Left ventricle myocardium inferior (tissue), 1 donor: Measurements from ENCODE around the gene EFEMP2. TPM values are rescaled to one million over a fixed set of nuclear protein-coding genes. Genes with fewer than 3 reads are reported as not detected.
A peak's percentile ranks its signal among the peaks of the same experiment; 100 is the strongest.

Experiments
- DNase-seq: peaks from one replicate; pipeline ENCODE4 v3.0.0-alpha.2; 2020
- H3K27ac ChIP-seq: fragments of 200-600 bp; replicated peaks from 2 replicates; pipeline ENCODE4 v1.8.0; 2021
- H3K27me3 ChIP-seq: fragments of 200-600 bp; 2 replicates; pipeline ENCODE4 v1.8.0; 2021; ENCODE audit warnings: low read depth
- H3K36me3 ChIP-seq: fragments of 200-600 bp; 2 replicates; pipeline ENCODE4 v1.8.0; 2021
- H3K4me1 ChIP-seq: fragments of 200-600 bp; 2 replicates; pipeline ENCODE4 v1.8.0; 2021
- H3K4me3 ChIP-seq: fragments of 200-600 bp; 2 replicates; pipeline ENCODE4 v1.8.0; 2021; ENCODE audit warnings: mild to moderate bottlenecking, moderate library complexity
- H3K9me3 ChIP-seq: fragments of 200-600 bp; replicated peaks from 2 replicates; pipeline ENCODE4 v1.8.0; 2021
- intact Hi-C: fragments of 100-400 bp; cut with micrococcal nuclease; formaldehyde crosslinking; loops from one replicate; pipeline ENCODE4 v1.11.0; 2022
- total RNA-seq: library from RNA; stranded (reverse); fragmentation: NEBNext Ultra II Directional; extraction: Animal tissue kit (Norgen Biotek cat#: 25700); gene quantifications from one replicate; pipeline ENCODE4 v1.2.1, GENCODE V29; 2021
- TF ChIP-seq, protein P1 (sequence below): fragments of 200-600 bp; IDR thresholded peaks from 2 replicates; pipeline ENCODE4 v1.8.0; 2021; ENCODE audit warnings: antibody characterized with exemption, mild to moderate bottlenecking, borderline replicate concordance
- donor health status: DM: no; HTN: yes; CAD: no; lungs with severe emphysema.

EFEMP2 gene
- total RNA-seq, 1 donor from 2014 or later: 85.1 TPM

DNA sequence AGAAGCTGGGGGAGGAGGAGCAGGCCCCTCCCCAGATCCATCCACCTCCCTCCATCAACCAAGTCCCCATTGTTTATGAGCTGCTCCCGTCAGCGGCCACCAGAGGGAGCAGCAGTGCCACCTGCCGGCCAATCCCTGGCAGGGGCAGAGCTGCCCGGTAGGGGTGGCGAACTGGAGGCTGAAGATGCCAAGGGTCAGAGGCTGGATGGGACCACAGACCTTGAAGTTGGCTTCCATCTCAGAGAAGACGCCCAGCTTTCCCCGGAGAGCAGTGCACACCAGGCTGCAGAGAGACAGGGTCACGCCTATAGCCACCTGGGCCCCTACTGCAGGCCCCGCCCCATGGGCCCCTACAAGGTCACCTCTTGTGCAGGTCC, 12.1 kb upstream of the EFEMP2 start:
- Histone ChIP-seq H3K27me3 (no peaks in the 10 kb centered on the region), H3K4me3 (no peak overlapping the region), H3K27ac (no peak overlapping the region), H3K4me1 (peaks cover 45% of the 10 kb centered on the region), H3K36me3 (peaks cover 44% of the 10 kb centered on the region), H3K9me3 (no peaks in the 10 kb centered on the region)
- DNase-seq: peak; percentile 78
- intact Hi-C loops: loop anchor here (10.0 kb wide), 1 partner anchor 110 kb away; no protein-coding TSS in a partner anchor
- TF ChIP-seq, protein P1, sequence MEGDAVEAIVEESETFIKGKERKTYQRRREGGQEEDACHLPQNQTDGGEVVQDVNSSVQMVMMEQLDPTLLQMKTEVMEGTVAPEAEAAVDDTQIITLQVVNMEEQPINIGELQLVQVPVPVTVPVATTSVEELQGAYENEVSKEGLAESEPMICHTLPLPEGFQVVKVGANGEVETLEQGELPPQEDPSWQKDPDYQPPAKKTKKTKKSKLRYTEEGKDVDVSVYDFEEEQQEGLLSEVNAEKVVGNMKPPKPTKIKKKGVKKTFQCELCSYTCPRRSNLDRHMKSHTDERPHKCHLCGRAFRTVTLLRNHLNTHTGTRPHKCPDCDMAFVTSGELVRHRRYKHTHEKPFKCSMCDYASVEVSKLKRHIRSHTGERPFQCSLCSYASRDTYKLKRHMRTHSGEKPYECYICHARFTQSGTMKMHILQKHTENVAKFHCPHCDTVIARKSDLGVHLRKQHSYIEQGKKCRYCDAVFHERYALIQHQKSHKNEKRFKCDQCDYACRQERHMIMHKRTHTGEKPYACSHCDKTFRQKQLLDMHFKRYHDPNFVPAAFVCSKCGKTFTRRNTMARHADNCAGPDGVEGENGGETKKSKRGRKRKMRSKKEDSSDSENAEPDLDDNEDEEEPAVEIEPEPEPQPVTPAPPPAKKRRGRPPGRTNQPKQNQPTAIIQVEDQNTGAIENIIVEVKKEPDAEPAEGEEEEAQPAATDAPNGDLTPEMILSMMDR: peak; percentile 100

DNA sequence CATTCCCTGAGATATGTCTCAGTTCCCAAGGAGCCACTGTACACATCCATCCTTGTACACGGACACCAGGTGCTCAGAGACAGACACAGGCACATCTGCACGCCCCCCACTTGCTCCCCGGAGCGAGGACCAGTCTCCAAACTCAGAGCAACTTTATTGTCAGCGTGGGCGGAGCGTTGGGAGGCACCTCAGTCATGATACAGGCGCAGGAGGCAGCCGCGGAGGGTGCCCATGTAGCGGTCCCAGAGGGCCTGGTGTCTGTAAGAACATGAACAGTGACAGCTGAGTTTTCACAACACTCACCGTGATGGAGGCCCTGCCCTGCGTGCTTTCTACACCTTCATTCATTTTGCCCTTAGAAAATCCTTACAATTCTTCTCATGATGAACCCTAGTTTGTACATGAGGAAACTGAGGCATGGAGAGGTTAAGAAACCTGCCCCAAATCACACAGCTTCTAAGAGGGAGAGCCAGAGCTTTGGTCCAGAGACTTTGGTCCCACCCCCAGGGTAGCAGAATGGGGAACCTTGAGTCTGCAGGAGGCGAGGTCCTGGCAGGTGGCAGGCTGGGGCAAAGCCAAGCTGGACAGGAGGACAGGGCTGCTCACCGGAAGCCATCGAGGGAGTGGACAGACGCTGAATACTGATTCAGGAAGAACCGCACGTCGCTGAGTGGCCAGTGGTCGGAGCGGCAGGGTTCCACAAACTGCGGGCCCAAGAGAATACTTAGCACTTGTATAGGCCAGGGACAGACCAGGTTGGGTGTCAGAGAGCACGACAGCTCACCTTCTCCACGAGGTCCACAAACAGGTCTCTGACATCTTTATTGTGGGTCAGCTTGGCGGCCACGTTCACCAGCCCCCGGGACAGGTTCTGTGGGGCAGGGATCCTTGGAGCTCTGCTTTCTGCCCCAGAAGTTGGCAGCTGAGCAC, 11.5 kb upstream of the EFEMP2 start:
- no peak overlapping the region for H3K4me3 ChIP-seq
- no peaks in the 10 kb centered on the region for H3K9me3 ChIP-seq
- no peaks in the 10 kb centered on the region for H3K27me3 ChIP-seq
- peaks cover 38% of the 10 kb centered on the region for H3K4me1 ChIP-seq
- peaks cover 44% of the 10 kb centered on the region for H3K36me3 ChIP-seq
- TF ChIP-seq, protein P1: no peak
- intact Hi-C loops: loop anchor here (10.0 kb wide), 1 partner anchor 111 kb away; no protein-coding TSS in a partner anchor
- H3K27ac ChIP-seq: no peak overlapping the region
- no peak for DNase-seq

DNA sequence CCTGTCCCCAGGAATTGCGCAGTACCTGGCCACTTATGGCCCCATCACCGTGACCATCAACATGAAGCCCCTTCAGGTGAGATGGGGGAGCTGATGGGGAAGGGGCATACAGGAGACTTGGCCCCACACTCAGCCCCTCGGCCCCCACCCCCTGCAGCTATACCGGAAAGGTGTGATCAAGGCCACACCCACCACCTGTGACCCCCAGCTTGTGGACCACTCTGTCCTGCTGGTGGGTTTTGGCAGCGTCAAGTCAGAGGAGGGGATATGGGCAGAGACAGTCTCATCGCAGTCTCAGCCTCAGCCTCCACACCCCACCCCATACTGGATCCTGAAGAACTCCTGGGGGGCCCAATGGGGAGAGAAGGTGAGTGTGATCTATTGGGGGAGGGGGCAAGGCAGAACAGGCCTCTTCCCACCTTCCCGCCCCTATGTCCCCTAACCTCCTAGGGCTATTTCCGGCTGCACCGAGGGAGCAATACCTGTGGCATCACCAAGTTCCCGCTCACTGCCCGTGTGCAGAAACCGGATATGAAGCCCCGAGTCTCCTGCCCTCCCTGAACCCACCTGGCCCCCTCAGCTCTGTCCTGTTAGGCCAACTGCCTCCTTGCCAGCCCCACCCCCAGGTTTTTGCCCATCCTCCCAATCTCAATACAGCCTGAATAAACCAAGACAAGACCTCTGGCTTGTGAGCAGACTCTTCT, 10.6 kb upstream of the EFEMP2 start:
- no peaks in the 10 kb centered on the region for H3K9me3 ChIP-seq
- intact Hi-C loops: loop anchor here (10.0 kb wide), 1 partner anchor 112 kb away; no protein-coding TSS in a partner anchor
- TF ChIP-seq, protein P1: no peak
- DNase-seq: no peak
- H3K27me3 ChIP-seq: no peaks in the 10 kb centered on the region
- H3K27ac ChIP-seq: no peak overlapping the region
- no peak overlapping the region for H3K4me3 ChIP-seq
- peaks cover 44% of the 10 kb centered on the region for H3K36me3 ChIP-seq
- peaks cover 32% of the 10 kb centered on the region for H3K4me1 ChIP-seq

DNA sequence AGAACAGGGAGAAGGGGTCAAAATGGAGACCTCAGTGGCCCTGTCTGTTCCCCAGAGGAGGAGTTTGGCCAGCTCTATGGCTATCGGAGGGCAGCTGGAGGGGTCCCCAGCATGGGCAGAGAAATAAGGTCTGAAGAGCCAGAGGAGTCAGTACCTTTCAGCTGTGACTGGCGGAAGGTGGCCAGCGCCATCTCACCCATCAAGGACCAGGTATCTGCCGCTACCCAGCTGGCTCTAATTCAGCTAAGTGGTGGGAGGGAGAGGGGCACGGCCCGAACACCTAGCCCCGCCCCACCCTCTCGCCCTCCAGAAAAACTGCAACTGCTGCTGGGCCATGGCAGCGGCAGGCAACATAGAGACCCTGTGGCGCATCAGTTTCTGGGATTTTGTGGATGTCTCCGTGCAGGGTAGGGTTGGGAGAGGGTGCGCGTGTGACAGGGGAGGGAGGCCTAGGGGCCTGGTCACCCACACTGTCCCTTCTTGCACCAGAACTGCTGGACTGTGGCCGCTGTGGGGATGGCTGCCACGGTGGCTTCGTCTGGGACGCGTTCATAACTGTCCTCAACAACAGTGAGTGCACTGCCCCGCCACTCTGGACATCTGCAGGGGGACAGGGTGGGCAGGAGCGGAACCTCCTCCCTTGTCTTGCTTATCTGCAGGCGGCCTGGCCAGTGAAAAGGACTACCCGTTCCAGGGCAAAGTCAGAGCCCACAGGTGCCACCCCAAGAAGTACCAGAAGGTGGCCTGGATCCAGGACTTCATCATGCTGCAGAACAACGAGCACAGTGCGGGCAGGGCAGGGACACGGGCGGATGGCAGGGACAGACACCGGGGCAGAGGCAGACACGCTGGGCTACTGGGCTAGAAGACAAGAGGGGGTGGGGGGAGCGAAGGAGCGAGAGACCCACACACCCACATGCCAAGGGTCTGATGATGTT, 9.8 kb upstream of the EFEMP2 start:
- TF ChIP-seq, protein P1: no peak
- H3K4me1 ChIP-seq: peaks cover 24% of the 10 kb centered on the region
- intact Hi-C loops: loop anchor here (10.0 kb wide), 1 partner anchor 112 kb away; no protein-coding TSS in a partner anchor
- no peak overlapping the region for H3K4me3 ChIP-seq
- no peak overlapping the region for H3K27ac ChIP-seq
- peaks cover 44% of the 10 kb centered on the region for H3K36me3 ChIP-seq
- no peaks in the 10 kb centered on the region for H3K9me3 ChIP-seq
- H3K27me3 ChIP-seq: no peaks in the 10 kb centered on the region
- DNase-seq: no peak
